Stimulated activated naive CD8-positive, alpha-beta T cell treated with anti-CD3 and anti-CD28 coated beads, Interleukin-15, Interleukin-2, amounts not matched to agents 100 ng/mL and 50 ng/mL, for 24 hours (primary cell): ENCODE data around the gene DIAPH3.
"Not testable (repeated sequence)": the region's sequence is repeated elsewhere in the genome, so short reads cannot be mapped to it uniquely, and the experiment has no call there.

Experiments used
- H3K27ac Mint-ChIP-seq: one replicate; pipeline ENCODE4 v1.8.0; 2021; ENCODE audit warnings: mild to moderate bottlenecking, mixed read lengths
- H3K27me3 Mint-ChIP-seq: one replicate; pipeline ENCODE4 v1.8.0; 2021; ENCODE audit warnings: mixed read lengths
- H3K36me3 Mint-ChIP-seq: one replicate; pipeline ENCODE4 v1.8.0; 2021; ENCODE audit warnings: low read depth, mixed read lengths
- H3K4me1 Mint-ChIP-seq: one replicate; pipeline ENCODE4 v1.8.0; 2021; ENCODE audit warnings: low read depth, mixed read lengths
- H3K4me3 Mint-ChIP-seq: one replicate; pipeline ENCODE4 v1.8.0; 2021; ENCODE audit warnings: mild to moderate bottlenecking, mixed read lengths
- H3K9me3 Mint-ChIP-seq: one replicate; pipeline ENCODE4 v1.8.0; 2021; ENCODE audit warnings: mixed read lengths

DIAPH3 gene

GRCh38 chr13:60093425-60094019 is 70.2 kb downstream of the DIAPH3 start:
- peaks cover 13% of the 10 kb centered on the region for H3K36me3 Mint-ChIP-seq
- no peak overlapping the region for H3K4me3 Mint-ChIP-seq
- no peaks in the 10 kb centered on the region for H3K27me3 Mint-ChIP-seq
- no peaks in the 10 kb centered on the region for H3K4me1 Mint-ChIP-seq
- H3K27ac Mint-ChIP-seq: no peak overlapping the region
- H3K9me3 Mint-ChIP-seq: no peaks in the 10 kb centered on the region

- Mint-ChIP-seq H3K4me3 (no peak overlapping the region), H3K36me3 (peaks cover 13% of the 10 kb centered on the region), H3K4me1 (no peaks in the 10 kb centered on the region), H3K9me3 (no peaks in the 10 kb centered on the region), H3K27ac (no peak overlapping the region), H3K27me3 (no peaks in the 10 kb centered on the region)
These were observed 72.2 kb downstream of the DIAPH3 start for GRCh38 chr13:60091573-60091972.

- no peaks in the 10 kb centered on the region for H3K27me3 Mint-ChIP-seq
- H3K36me3 Mint-ChIP-seq: peaks cover 13% of the 10 kb centered on the region
- H3K27ac Mint-ChIP-seq: no peak overlapping the region
- no peaks in the 10 kb centered on the region for H3K9me3 Mint-ChIP-seq
- H3K4me1 Mint-ChIP-seq: no peaks in the 10 kb centered on the region
- H3K4me3 Mint-ChIP-seq: no peak overlapping the region
These were observed 73.2 kb downstream of the DIAPH3 start for GRCh38 chr13:60090574-60090973.

GRCh38 chr13:60083780-60084179 is 79.9 kb downstream of the DIAPH3 start:
- H3K36me3 Mint-ChIP-seq, H3K9me3 Mint-ChIP-seq, H3K27ac Mint-ChIP-seq, H3K27me3 Mint-ChIP-seq, H3K4me1 Mint-ChIP-seq, H3K4me3 Mint-ChIP-seq: not testable (repeated sequence)

- Mint-ChIP-seq H3K4me1 (no peaks in the 10 kb centered on the region), H3K36me3 (peaks cover 3% of the 10 kb centered on the region), H3K4me3 (no peak overlapping the region), H3K9me3 (peaks cover 8% of the 10 kb centered on the region), H3K27me3 (no peaks in the 10 kb centered on the region), H3K27ac (no peak overlapping the region)
These were observed 82.9 kb downstream of the DIAPH3 start for GRCh38 chr13:60080850-60081249.

GRCh38 chr13:60078226-60078625 is 85.5 kb downstream of the DIAPH3 start:
- Mint-ChIP-seq H3K4me1 (no peaks in the 10 kb centered on the region), H3K27me3 (no peaks in the 10 kb centered on the region), H3K36me3 (peaks cover under 1% of the 10 kb centered on the region)

GRCh38 chr13:60075850-60076249 is 87.9 kb downstream of the DIAPH3 start:
- H3K4me3 Mint-ChIP-seq: no peak overlapping the region
- no peaks in the 10 kb centered on the region for H3K9me3 Mint-ChIP-seq
- no peaks in the 10 kb centered on the region for H3K36me3 Mint-ChIP-seq
- no peaks in the 10 kb centered on the region for H3K27me3 Mint-ChIP-seq
- no peaks in the 10 kb centered on the region for H3K4me1 Mint-ChIP-seq
- no peak overlapping the region for H3K27ac Mint-ChIP-seq

More at GRCh38 chr13:60078226-60078625, 85.5 kb downstream of the DIAPH3 start:
- no peak overlapping the region for H3K27ac Mint-ChIP-seq
- H3K4me3 Mint-ChIP-seq: no peak overlapping the region
- peaks cover 8% of the 10 kb centered on the region for H3K9me3 Mint-ChIP-seq

- no peaks in the 10 kb centered on the region for H3K27me3 Mint-ChIP-seq
- H3K4me3 Mint-ChIP-seq: no peak overlapping the region
- no peaks in the 10 kb centered on the region for H3K4me1 Mint-ChIP-seq
- H3K36me3 Mint-ChIP-seq: no peaks in the 10 kb centered on the region
- H3K9me3 Mint-ChIP-seq: no peaks in the 10 kb centered on the region
- no peak overlapping the region for H3K27ac Mint-ChIP-seq
These were observed 89.3 kb downstream of the DIAPH3 start for GRCh38 chr13:60074397-60074796.

GRCh38 chr13:60066226-60066625 is 97.5 kb downstream of the DIAPH3 start:
- H3K4me3 Mint-ChIP-seq: no peak overlapping the region
- no peaks in the 10 kb centered on the region for H3K36me3 Mint-ChIP-seq
- H3K27ac Mint-ChIP-seq: no peak overlapping the region
- H3K9me3 Mint-ChIP-seq: no peaks in the 10 kb centered on the region
- no peaks in the 10 kb centered on the region for H3K27me3 Mint-ChIP-seq
- H3K4me1 Mint-ChIP-seq: no peaks in the 10 kb centered on the region

- Mint-ChIP-seq H3K4me3 (no peak overlapping the region), H3K9me3 (no peaks in the 10 kb centered on the region), H3K36me3 (no peaks in the 10 kb centered on the region), H3K27ac (no peak overlapping the region), H3K27me3 (no peaks in the 10 kb centered on the region), H3K4me1 (no peaks in the 10 kb centered on the region)
These were observed 101.2 kb downstream of the DIAPH3 start for GRCh38 chr13:60062502-60062901.

GRCh38 chr13:60061737-60062136 is 102.0 kb downstream of the DIAPH3 start:
- H3K27ac Mint-ChIP-seq: no peak overlapping the region
- no peak overlapping the region for H3K4me3 Mint-ChIP-seq
- H3K36me3 Mint-ChIP-seq: no peaks in the 10 kb centered on the region
- no peaks in the 10 kb centered on the region for H3K4me1 Mint-ChIP-seq
- no peaks in the 10 kb centered on the region for H3K27me3 Mint-ChIP-seq
- H3K9me3 Mint-ChIP-seq: no peaks in the 10 kb centered on the region

GRCh38 chr13:60051754-60052285 is 111.9 kb downstream of the DIAPH3 start:
- Mint-ChIP-seq H3K27me3 (no peaks in the 10 kb centered on the region), H3K4me3 (no peak overlapping the region), H3K27ac (no peak overlapping the region), H3K36me3 (no peaks in the 10 kb centered on the region), H3K9me3 (no peaks in the 10 kb centered on the region), H3K4me1 (no peaks in the 10 kb centered on the region)

GRCh38 chr13:60048353-60048752 is 115.4 kb downstream of the DIAPH3 start:
- not testable (repeated sequence) for H3K4me3 Mint-ChIP-seq, H3K27ac Mint-ChIP-seq, H3K27me3 Mint-ChIP-seq, H3K4me1 Mint-ChIP-seq, H3K9me3 Mint-ChIP-seq, H3K36me3 Mint-ChIP-seq

- Mint-ChIP-seq H3K9me3 (peaks cover 4% of the 10 kb centered on the region), H3K27me3 (no peaks in the 10 kb centered on the region), H3K4me1 (no peaks in the 10 kb centered on the region), H3K4me3 (no peak overlapping the region), H3K36me3 (no peaks in the 10 kb centered on the region), H3K27ac (no peak overlapping the region)
These were observed 115.8 kb downstream of the DIAPH3 start for GRCh38 chr13:60047918-60048317.

GRCh38 chr13:60044321-60044720 is 119.4 kb downstream of the DIAPH3 start:
- Mint-ChIP-seq H3K27me3 (no peaks in the 10 kb centered on the region), H3K4me3 (no peak overlapping the region), H3K4me1 (no peaks in the 10 kb centered on the region), H3K9me3 (peaks cover 4% of the 10 kb centered on the region), H3K36me3 (no peaks in the 10 kb centered on the region), H3K27ac (no peak overlapping the region)

- Mint-ChIP-seq H3K27ac (no peak overlapping the region), H3K36me3 (no peaks in the 10 kb centered on the region), H3K9me3 (peaks cover 4% of the 10 kb centered on the region), H3K27me3 (no peaks in the 10 kb centered on the region), H3K4me1 (no peaks in the 10 kb centered on the region), H3K4me3 (no peak overlapping the region)
These were observed 120.5 kb downstream of the DIAPH3 start for GRCh38 chr13:60043262-60043661.
